ENCODE data around the gene CRB2.

CRB2 gene

DNA sequence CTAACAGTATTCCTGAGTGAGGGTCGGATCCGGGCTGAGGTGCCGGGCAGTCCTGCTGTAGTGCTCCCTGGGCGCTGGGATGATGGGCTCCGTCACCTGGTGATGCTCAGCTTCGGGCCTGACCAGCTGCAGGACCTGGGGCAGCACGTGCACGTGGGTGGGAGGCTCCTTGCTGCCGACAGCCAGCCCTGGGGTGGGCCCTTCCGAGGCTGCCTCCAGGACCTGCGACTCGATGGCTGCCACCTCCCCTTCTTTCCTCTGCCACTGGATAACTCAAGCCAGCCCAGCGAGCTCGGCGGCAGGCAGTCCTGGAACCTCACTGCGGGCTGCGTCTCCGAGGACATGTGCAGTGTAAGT lies 15.2 kb downstream of the CRB2 start:
- no peaks in the 10 kb centered on the region for H3K9me3 Mint-ChIP-seq
- no peaks in the 10 kb centered on the region for H3K36me3 Mint-ChIP-seq
- no peak for DNase-seq

DNA sequence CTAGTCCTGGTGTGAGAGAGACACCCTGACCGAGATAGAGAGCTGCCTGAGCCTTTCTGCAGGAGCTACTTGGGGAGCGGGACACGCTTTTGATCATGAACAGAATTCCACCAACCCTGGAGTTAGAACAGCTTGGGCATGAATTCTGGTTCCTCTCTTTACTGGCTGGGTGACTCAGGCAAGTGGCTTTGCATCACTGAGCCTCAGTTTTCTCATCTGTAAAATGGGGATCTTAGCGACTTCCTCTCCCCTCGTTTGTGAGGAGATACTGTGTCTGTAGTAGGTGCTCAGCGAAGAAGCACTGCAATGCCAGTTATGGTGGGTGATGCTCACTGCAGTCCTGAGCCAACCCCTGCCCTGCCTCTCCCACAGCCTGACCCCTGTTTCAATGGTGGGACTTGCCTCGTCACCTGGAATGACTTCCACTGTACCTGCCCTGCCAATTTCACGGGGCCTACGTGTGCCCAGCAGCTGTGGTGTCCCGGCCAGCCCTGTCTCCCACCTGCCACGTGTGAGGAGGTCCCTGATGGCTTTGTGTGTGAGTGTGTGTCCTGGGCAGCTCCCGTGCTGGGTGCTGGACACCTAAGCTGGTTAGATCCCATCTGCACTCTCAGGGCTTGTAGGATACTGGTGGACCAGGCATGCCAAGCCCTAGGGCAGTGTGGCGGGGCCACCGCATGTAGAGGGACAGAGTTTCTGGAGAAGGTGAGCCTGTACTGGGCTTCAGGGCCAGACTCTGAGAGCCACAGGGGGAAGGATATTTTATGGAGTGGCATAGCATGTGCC lies 16.0 kb downstream of the CRB2 start:
- DNase-seq: no peak
- no peaks in the 10 kb centered on the region for H3K9me3 Mint-ChIP-seq
- H3K4me3 Mint-ChIP-seq: no peak overlapping the region
- peaks cover 3% of the 10 kb centered on the region for H3K4me1 Mint-ChIP-seq
- H3K36me3 Mint-ChIP-seq: no peaks in the 10 kb centered on the region
- peaks cover 76% of the 10 kb centered on the region for H3K27me3 Mint-ChIP-seq
- CTCF ChIA-PET: no interaction called here
- H3K27ac Mint-ChIP-seq: no peak overlapping the region

More for the DNA sequence above, 15.2 kb downstream of the CRB2 start:
- peaks cover 68% of the 10 kb centered on the region for H3K27me3 Mint-ChIP-seq
- H3K27ac Mint-ChIP-seq: no peak overlapping the region
- H3K4me3 Mint-ChIP-seq: no peak overlapping the region
- CTCF ChIA-PET: no interaction called here
- peaks cover 3% of the 10 kb centered on the region for H3K4me1 Mint-ChIP-seq

DNA sequence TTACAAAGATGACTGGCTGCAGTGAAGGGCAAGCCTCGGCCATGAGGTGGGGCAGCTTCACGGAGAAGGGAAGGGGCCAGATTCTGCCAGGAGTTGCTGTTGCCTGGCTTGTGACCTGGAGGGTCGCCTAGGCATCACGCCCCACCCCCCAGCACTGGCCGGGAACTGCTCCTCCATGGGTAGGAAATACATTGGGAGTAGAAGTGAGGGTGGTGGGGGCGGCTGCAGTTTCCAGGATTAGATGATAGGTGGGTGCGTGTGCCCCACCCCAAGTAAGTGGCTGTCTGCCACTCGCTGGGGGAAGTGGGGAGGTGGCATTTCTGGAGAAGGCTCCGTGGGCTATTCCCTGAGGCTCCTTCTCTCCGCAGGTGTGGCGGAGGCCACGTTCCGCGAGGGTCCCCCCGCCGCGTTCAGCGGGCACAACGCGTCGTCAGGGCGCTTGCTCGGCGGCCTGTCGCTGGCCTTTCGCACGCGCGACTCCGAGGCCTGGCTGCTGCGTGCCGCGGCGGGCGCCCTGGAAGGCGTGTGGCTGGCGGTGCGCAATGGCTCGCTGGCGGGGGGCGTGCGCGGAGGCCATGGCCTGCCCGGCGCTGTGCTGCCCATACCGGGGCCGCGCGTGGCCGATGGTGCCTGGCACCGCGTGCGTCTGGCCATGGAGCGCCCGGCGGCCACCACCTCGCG lies 16.9 kb downstream of the CRB2 start:
- no peaks in the 10 kb centered on the region for H3K36me3 Mint-ChIP-seq
- peaks cover 3% of the 10 kb centered on the region for H3K4me1 Mint-ChIP-seq
- no peak overlapping the region for H3K27ac Mint-ChIP-seq
- no peaks in the 10 kb centered on the region for H3K9me3 Mint-ChIP-seq
- DNase-seq: no peak
- CTCF ChIA-PET: no interaction called here
- peaks cover 80% of the 10 kb centered on the region for H3K27me3 Mint-ChIP-seq
- no peak overlapping the region for H3K4me3 Mint-ChIP-seq

DNA sequence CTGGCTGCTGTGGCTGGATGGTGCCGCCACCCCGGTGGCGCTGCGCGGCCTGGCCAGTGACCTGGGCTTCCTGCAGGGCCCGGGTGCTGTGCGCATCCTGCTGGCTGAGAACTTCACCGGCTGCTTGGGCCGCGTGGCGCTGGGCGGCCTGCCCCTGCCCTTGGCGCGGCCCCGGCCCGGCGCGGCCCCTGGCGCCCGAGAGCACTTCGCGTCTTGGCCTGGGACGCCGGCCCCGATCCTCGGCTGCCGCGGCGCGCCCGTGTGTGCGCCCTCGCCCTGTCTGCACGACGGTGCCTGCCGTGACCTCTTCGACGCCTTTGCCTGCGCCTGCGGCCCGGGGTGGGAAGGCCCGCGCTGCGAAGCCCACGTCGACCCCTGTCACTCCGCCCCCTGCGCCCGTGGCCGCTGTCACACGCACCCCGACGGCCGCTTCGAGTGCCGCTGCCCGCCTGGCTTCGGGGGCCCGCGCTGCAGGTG lies 17.5 kb downstream of the CRB2 start:
- no peak for DNase-seq
- CTCF ChIA-PET: no interaction called here
- Mint-ChIP-seq H3K27ac (no peak overlapping the region), H3K4me3 (no peak overlapping the region), H3K36me3 (no peaks in the 10 kb centered on the region), H3K4me1 (peaks cover 3% of the 10 kb centered on the region), H3K27me3 (peaks cover 85% of the 10 kb centered on the region), H3K9me3 (no peaks in the 10 kb centered on the region)

- Mint-ChIP-seq H3K27me3 (peaks cover 85% of the 10 kb centered on the region), H3K9me3 (no peaks in the 10 kb centered on the region), H3K27ac (no peak overlapping the region), H3K4me3 (no peak overlapping the region), H3K4me1 (peaks cover 3% of the 10 kb centered on the region), H3K36me3 (no peaks in the 10 kb centered on the region)
- CTCF ChIA-PET: no interaction called here
- no peak for DNase-seq
Observed at GRCh38 chr9:123373946-123374345, 17.9 kb downstream of the CRB2 start.

DNA sequence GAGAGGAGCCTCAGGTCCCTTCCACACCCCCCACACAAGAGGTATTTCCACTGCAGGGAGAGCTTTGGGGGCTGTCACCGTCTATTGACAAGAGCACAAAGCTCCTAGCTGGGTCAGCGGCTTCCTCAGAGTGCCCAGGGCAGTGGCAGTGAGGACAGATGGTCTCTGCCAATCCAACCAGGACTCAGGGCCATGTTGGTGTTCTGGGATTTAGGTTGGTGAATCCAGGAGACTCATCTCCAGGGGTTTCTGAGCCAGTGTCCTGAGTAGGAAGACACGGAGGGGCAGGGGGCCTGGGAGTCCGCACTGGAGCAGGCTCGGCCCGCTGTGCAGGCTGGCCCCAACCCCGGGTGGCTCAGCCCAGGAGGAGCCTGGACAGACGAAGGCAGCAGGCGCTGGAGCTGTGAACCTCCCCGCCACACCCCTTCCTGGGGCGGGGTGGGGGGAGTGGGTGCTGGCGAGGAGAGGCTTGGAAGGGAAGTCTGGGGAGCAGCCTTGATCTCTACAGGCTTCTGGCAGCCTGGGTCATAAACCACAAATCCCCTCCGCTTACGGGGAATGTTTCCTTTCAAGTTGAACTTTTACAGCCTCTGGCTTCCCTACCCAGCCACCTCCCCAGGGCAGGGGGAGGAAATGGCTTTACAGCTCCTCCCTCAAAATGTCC lies 19.6 kb downstream of the CRB2 start:
- peaks cover 71% of the 10 kb centered on the region for H3K27me3 Mint-ChIP-seq
- peaks cover 3% of the 10 kb centered on the region for H3K4me1 Mint-ChIP-seq
- H3K9me3 Mint-ChIP-seq: no peaks in the 10 kb centered on the region
- H3K36me3 Mint-ChIP-seq: no peaks in the 10 kb centered on the region
- H3K4me3 Mint-ChIP-seq: no peak overlapping the region
- DNase-seq: no peak
- H3K27ac Mint-ChIP-seq: no peak overlapping the region
- CTCF ChIA-PET: no interaction called here

GRCh38 chr9:123376218-123377071 lies 20.4 kb downstream of the CRB2 start:
- Mint-ChIP-seq H3K4me1 (peaks cover 3% of the 10 kb centered on the region), H3K27ac (no peak overlapping the region), H3K36me3 (no peaks in the 10 kb centered on the region), H3K27me3 (peaks cover 62% of the 10 kb centered on the region), H3K9me3 (no peaks in the 10 kb centered on the region), H3K4me3 (no peak overlapping the region)
- CTCF ChIA-PET: no interaction called here
- DNase-seq: no peak

GRCh38 chr9:123377211-123377971 lies 21.4 kb downstream of the CRB2 start:
- H3K27ac Mint-ChIP-seq: no peak overlapping the region
- no peaks in the 10 kb centered on the region for H3K36me3 Mint-ChIP-seq
- DNase-seq: no peak
- CTCF ChIA-PET: no interaction called here
- no peak overlapping the region for H3K4me3 Mint-ChIP-seq
- no peaks in the 10 kb centered on the region for H3K9me3 Mint-ChIP-seq
- peaks cover 53% of the 10 kb centered on the region for H3K27me3 Mint-ChIP-seq
- peaks cover 3% of the 10 kb centered on the region for H3K4me1 Mint-ChIP-seq

DNA sequence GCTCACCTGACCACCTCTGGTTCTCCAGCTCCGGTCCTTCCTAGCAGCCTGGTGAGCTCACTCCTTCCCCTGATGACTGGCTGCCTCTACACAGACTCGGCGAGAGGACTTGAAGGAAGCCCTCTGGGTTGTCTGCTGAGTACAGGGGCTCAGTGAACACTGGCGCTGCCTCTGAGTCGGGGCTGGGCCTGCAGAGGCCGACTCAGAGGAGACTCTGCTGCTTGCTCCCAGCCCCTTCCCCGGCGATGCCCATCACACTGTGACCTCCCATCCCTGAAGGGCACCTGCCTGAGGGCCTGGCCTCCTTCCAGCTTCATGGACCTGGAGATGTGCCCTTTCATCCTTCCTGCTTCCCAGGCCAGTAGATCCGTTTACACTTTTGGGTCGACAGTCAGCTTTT lies 22.0 kb downstream of the CRB2 start:
- Mint-ChIP-seq H3K27me3 (peaks cover 46% of the 10 kb centered on the region), H3K4me1 (no peaks in the 10 kb centered on the region), H3K27ac (no peak overlapping the region), H3K36me3 (no peaks in the 10 kb centered on the region), H3K9me3 (no peaks in the 10 kb centered on the region), H3K4me3 (no peak overlapping the region)
- DNase-seq: no peak
- CTCF ChIA-PET: no interaction called here

DNA sequence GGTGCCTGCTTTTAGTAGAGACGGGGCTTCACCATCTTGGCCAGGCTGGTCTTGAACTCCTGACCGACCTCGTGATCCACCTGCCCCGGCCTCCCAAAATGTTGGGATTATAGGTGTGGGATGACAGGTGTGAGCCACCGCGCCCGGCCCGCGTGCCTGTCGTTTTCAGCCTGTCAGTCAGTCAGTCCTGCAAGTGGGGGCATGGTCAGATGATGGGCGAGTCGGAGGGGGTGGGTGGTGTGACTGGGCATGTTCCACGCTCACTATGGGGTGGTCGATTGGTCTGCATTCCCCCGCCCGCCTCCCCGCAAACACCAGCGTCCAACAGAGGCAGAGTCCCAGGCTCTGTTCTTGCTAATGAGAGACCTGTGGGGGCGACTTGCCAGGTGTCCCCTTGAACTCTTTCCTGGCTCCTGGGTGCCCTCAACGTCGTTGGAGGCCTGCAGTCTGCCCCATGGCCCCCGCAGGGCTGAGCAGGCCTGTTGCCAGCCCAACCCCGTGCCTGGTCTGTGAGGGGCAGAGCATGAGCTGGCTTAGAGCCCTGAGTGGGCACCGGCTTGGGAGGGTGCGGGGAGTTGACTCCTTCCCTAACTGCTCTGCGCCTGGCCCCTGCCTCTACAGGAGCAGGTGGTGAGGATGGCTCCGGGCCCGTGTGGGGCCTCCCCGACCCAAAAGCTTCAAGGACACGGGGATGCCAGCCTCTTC lies 23.1 kb downstream of the CRB2 start:
- H3K27me3 Mint-ChIP-seq: peaks cover 38% of the 10 kb centered on the region
- no peaks in the 10 kb centered on the region for H3K36me3 Mint-ChIP-seq
- no peak for DNase-seq
- no peak overlapping the region for H3K27ac Mint-ChIP-seq
- no peaks in the 10 kb centered on the region for H3K4me1 Mint-ChIP-seq
- CTCF ChIA-PET: no interaction called here
- no peaks in the 10 kb centered on the region for H3K9me3 Mint-ChIP-seq
- H3K4me3 Mint-ChIP-seq: no peak overlapping the region

GRCh38 chr9:123380852-123381705 lies 25.1 kb downstream of the CRB2 start:
- Mint-ChIP-seq H3K9me3 (no peaks in the 10 kb centered on the region), H3K36me3 (no peaks in the 10 kb centered on the region), H3K27me3 (peaks cover 18% of the 10 kb centered on the region), H3K27ac (no peak overlapping the region), H3K4me1 (no peaks in the 10 kb centered on the region), H3K4me3 (no peak overlapping the region)
- no peak for DNase-seq
- CTCF ChIA-PET: interaction anchor here (1.2 to 9.5 kb wide), 2 partner anchors 27 to 31 kb away, joined by 3 to 75 read pairs; no protein-coding TSS in a partner anchor

DNA sequence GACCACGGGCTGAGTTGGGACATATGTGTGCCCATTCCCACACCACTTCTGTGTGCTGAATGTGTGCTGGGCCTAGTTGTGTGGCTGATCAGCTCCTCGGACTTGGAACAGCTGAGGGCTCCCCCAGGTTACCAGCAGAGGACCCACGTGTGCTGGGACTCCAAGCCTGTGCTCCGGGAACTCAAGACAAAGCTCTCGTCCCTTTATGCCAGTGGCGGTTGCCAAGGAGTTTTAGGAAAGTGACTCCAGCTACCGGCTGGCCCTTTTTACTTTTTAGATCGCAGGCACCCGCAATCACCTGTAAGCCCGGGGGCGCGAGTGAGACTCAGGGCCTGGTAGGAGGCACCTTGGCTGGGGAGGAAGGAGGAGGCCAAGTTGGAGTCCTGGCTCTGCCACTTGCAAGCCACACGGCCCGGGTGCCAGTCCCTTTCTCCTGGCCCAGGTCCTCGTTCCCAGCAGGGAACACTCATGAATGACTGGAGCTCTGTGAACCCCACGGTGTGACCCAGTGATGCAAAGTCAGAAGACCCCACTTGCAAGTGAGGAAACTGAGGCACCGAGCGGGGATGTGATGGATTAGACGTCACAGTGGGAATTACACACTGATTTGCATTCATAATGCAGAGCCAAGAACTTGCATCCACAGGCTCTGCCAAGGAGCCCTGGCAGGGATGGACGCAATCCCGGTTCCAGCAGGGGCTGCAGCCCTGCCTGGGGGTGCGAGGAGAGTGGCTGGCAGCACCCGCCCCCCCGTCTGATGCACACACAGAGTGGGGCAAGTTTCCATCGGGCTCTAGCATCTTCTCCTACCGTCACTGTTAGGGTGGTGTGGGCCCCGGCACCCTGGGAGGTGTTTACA lies 26.9 kb downstream of the CRB2 start:
- no peak overlapping the region for H3K4me3 Mint-ChIP-seq
- no peaks in the 10 kb centered on the region for H3K9me3 Mint-ChIP-seq
- CTCF ChIA-PET: interaction anchor here (1.1 to 9.5 kb wide), 3 partner anchors 16 to 302 kb away, joined by 3 to 75 read pairs (median 3); no protein-coding TSS in a partner anchor
- H3K36me3 Mint-ChIP-seq: no peaks in the 10 kb centered on the region
- peaks cover 6% of the 10 kb centered on the region for H3K27me3 Mint-ChIP-seq
- no peak overlapping the region for H3K27ac Mint-ChIP-seq
- DNase-seq: no peak
- H3K4me1 Mint-ChIP-seq: no peaks in the 10 kb centered on the region

Measured in activated naive CD4-positive, alpha-beta T cell treated with anti-CD3 and anti-CD28 coated beads, Interleukin-2, amount 10 ng/mL, durations not matched to agents 7 days and 5 days (primary cell).